ENCODE measurements around the gene SFXN3.

SFXN3 gene

GRCh38 chr10:100989088-100989487 lies 41.9 kb upstream of the SFXN3 start:
- no peak overlapping the region for H3K9ac ChIP-seq
- H3K79me2 ChIP-seq, result peaks cover 20% of the 10 kb centered on the region
- no peaks in the 10 kb centered on the region for H3K27me3 ChIP-seq (ENCODE audit: control insufficient read depth, insufficient read depth, low read length)
- H3K36me3 ChIP-seq (ENCODE audit: control insufficient read depth, insufficient read depth, low read length), result no peaks in the 10 kb centered on the region
- H3K4me1 ChIP-seq, result peaks cover 6% of the 10 kb centered on the region
- no peak overlapping the region for H3K4me2 ChIP-seq (ENCODE audit: low read length)
- H3K4me3 ChIP-seq (ENCODE audit: low read depth, low read length), result no peak overlapping the region
- no peak for TF ChIP-seq CTCF (IDR thresholded peaks at IDR 0.05)
- H3K27ac ChIP-seq, result no peak overlapping the region
- H3K9me3 ChIP-seq (ENCODE audit: control insufficient read depth, low read length), result no peaks in the 10 kb centered on the region
- no peak overlapping the region for H2AFZ ChIP-seq

- Histone ChIP-seq H3K4me3 (ENCODE audit: low read depth, low read length) (no peak overlapping the region), H3K36me3 (ENCODE audit: control insufficient read depth, insufficient read depth, low read length) (no peaks in the 10 kb centered on the region), H3K4me2 (ENCODE audit: low read length) (no peak overlapping the region), H3K27me3 (ENCODE audit: control insufficient read depth, insufficient read depth, low read length) (no peaks in the 10 kb centered on the region), H3K9ac (no peak overlapping the region), H3K9me3 (ENCODE audit: control insufficient read depth, low read length) (no peaks in the 10 kb centered on the region), H3K4me1 (peaks cover 9% of the 10 kb centered on the region), H3K27ac (no peak overlapping the region), H3K79me2 (peaks cover 8% of the 10 kb centered on the region), H2AFZ (no peak overlapping the region)
- TF ChIP-seq CTCF (IDR thresholded peaks at IDR 0.05), result peak; percentile 75
Measured at GRCh38 chr10:100993986-100994708, 36.9 kb upstream of the SFXN3 start.

GRCh38 chr10:100995181-100995580 lies 35.9 kb upstream of the SFXN3 start:
- Histone ChIP-seq H3K27ac (no peak overlapping the region), H3K79me2 (peaks cover 3% of the 10 kb centered on the region), H3K9me3 (ENCODE audit: control insufficient read depth, low read length) (no peaks in the 10 kb centered on the region), H2AFZ (no peak overlapping the region), H3K36me3 (ENCODE audit: control insufficient read depth, insufficient read depth, low read length) (no peaks in the 10 kb centered on the region), H3K27me3 (ENCODE audit: control insufficient read depth, insufficient read depth, low read length) (no peaks in the 10 kb centered on the region), H3K4me3 (ENCODE audit: low read depth, low read length) (no peak overlapping the region), H3K9ac (no peak overlapping the region), H3K4me2 (ENCODE audit: low read length) (no peak overlapping the region), H3K4me1 (peaks cover 9% of the 10 kb centered on the region)
- TF ChIP-seq CTCF (IDR thresholded peaks at IDR 0.05), result no peak

DNA sequence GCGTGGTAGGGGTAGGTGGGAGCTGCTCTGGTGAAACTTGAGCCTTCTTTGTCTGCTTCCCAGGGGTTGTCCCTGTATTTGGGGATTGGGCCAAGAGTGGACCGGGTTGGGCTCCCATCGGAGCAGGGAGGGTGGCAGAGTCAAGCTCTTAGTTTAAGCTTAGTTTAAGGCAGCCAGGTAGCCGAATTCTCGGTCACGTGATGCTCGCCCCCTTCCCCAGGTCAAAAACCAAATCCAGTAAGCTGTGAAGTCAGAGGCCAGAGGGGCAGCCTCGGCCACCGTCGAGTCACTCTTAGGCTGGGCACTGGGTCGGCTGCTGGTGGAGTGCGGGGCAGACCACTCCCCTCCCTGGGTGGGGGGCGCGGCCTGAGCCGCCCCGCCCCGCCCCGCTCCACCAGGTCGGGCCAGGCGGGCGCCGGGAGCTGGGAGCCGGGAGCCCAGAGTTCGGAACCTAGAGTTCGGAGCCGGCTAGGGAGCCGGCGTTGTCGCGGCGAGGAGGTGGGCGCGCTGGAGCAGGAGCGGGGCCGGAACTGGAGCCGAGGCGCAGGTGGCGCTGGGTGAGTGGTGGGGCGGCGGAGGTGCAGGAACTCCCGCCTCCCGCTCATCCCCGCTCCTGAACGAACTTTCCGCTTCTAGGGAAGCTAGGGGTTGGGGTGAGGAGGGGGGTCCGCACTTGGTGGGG lies 34.2 kb upstream of the SFXN3 start:
- H3K79me2 ChIP-seq, result no peaks in the 10 kb centered on the region
- H3K9ac ChIP-seq, result peak overlapping the region; percentile 74
- TF ChIP-seq CTCF (IDR thresholded peaks at IDR 0.05), result no peak

More for the DNA sequence above, 34.2 kb upstream of the SFXN3 start:
- H3K4me2 ChIP-seq (ENCODE audit: low read length), result peak overlapping the region; percentile 98
- peak overlapping the region; percentile 95 for H3K4me3 ChIP-seq (ENCODE audit: low read depth, low read length)
- peak overlapping the region; percentile 93 for H2AFZ ChIP-seq
- no peaks in the 10 kb centered on the region for H3K36me3 ChIP-seq (ENCODE audit: control insufficient read depth, insufficient read depth, low read length)
- no peaks in the 10 kb centered on the region for H3K9me3 ChIP-seq (ENCODE audit: control insufficient read depth, low read length)
- peaks cover 18% of the 10 kb centered on the region for H3K4me1 ChIP-seq
- no peaks in the 10 kb centered on the region for H3K27me3 ChIP-seq (ENCODE audit: control insufficient read depth, insufficient read depth, low read length)
- peak overlapping the region; percentile 94 for H3K27ac ChIP-seq
